H9 (cell line): ENCODE measurements around the gene C17orf50. TPM values are rescaled to one million over a fixed set of nuclear protein-coding genes. Genes with fewer than 3 reads are reported as not detected.

Experiments used
- DNase-seq: peaks from one replicate; pipeline ENCODE4 v3.0.0-alpha.2; 2017
- H2AFZ ChIP-seq: one replicate; pipeline ENCODE4 v1.6.1; 2013; ENCODE audit warnings: mild to moderate bottlenecking, low read length, control low read depth, moderate library complexity
- H2AK5ac ChIP-seq: 2 replicates; pipeline ENCODE4 v1.6.1; 2013; ENCODE audit warnings: low read length, control low read depth, mixed read lengths; ENCODE audit not compliant: insufficient read length
- H2BK120ac ChIP-seq: one replicate; pipeline ENCODE4 v1.6.1; 2013; ENCODE audit warnings: low read depth, mild to moderate bottlenecking, low read length, control low read depth, inconsistent platforms; ENCODE audit not compliant: poor library complexity, severe bottlenecking
- H2BK12ac ChIP-seq: 2 replicates; pipeline ENCODE4 v1.6.1; 2013; ENCODE audit warnings: low read length, control low read depth, mixed read lengths, low read depth; ENCODE audit not compliant: insufficient read length
- H2BK15ac ChIP-seq: 2 replicates; pipeline ENCODE4 v1.6.1; 2013; ENCODE audit warnings: low read depth, low read length, control low read depth
- H2BK20ac ChIP-seq: one replicate; pipeline ENCODE4 v1.6.1; 2013; ENCODE audit warnings: low read depth, mild to moderate bottlenecking, low read length, control low read depth, inconsistent platforms; ENCODE audit not compliant: poor library complexity, severe bottlenecking
- H2BK5ac ChIP-seq: 2 replicates; pipeline ENCODE4 v1.6.1; 2013; ENCODE audit warnings: low read length, control low read depth, mixed read lengths; ENCODE audit not compliant: insufficient read length
- H3K14ac ChIP-seq: 2 replicates; pipeline ENCODE4 v1.6.1; 2013; ENCODE audit warnings: low read length, control low read depth; ENCODE audit not compliant: insufficient read depth
- H3K18ac ChIP-seq: 2 replicates; pipeline ENCODE4 v1.6.1; 2013; ENCODE audit warnings: low read depth, mild to moderate bottlenecking, mixed read lengths, low read length, control low read depth; ENCODE audit not compliant: insufficient read length
- H3K23ac ChIP-seq: 2 replicates; pipeline ENCODE4 v1.6.1; 2013; ENCODE audit warnings: low read length, control low read depth, mixed read lengths, low read depth; ENCODE audit not compliant: insufficient read length
- H3K23me2 ChIP-seq: 2 replicates; pipeline ENCODE4 v1.6.1; 2013; ENCODE audit warnings: low read depth, mild to moderate bottlenecking, mixed read lengths, low read length, control low read depth; ENCODE audit not compliant: insufficient read length, poor library complexity, severe bottlenecking
- H3K27ac ChIP-seq: 2 replicates; pipeline ENCODE4 v1.5.1; 2013; ENCODE audit warnings: low read length, control low read depth, mixed read lengths, low read depth; ENCODE audit not compliant: insufficient read length
- H3K27me3 ChIP-seq: 2 replicates; pipeline ENCODE4 v1.6.1; 2013; ENCODE audit warnings: low read length, control low read depth, inconsistent platforms; ENCODE audit not compliant: insufficient read depth
- H3K4ac ChIP-seq: 2 replicates; pipeline ENCODE4 v1.6.1; 2013; ENCODE audit warnings: low read depth, mild to moderate bottlenecking, control low read depth, inconsistent platforms, low read length, moderate library complexity
- H3K4me1 ChIP-seq: 2 replicates; pipeline ENCODE4 v1.6.1; 2013; ENCODE audit warnings: low read length, control low read depth, inconsistent platforms; ENCODE audit not compliant: insufficient read depth
- H3K4me2 ChIP-seq: 2 replicates; pipeline ENCODE4 v1.6.1; 2013; ENCODE audit warnings: low read length, control low read depth, mixed read lengths; ENCODE audit not compliant: insufficient read length, insufficient read depth
- H3K56ac ChIP-seq: 2 replicates; pipeline ENCODE4 v1.6.1; 2013; ENCODE audit warnings: low read depth, mild to moderate bottlenecking, mixed read lengths, low read length, control low read depth; ENCODE audit not compliant: insufficient read length
- H3K79me1 ChIP-seq: 2 replicates; pipeline ENCODE4 v1.6.1; 2013; ENCODE audit warnings: low read depth, mild to moderate bottlenecking, moderate library complexity, low read length, control low read depth, inconsistent platforms; ENCODE audit not compliant: insufficient read depth, poor library complexity, severe bottlenecking
- H3K79me2 ChIP-seq: 2 replicates; pipeline ENCODE4 v1.6.1; 2013; ENCODE audit warnings: low read length, control low read depth, inconsistent platforms; ENCODE audit not compliant: insufficient read depth
- H3K9ac ChIP-seq: 2 replicates; pipeline ENCODE4 v1.6.1; 2013; ENCODE audit warnings: low read length, control low read depth, mixed read lengths; ENCODE audit not compliant: insufficient read length; ENCODE audit errors: extremely low read depth
- H3K9me3 ChIP-seq: one replicate; pipeline ENCODE4 v1.6.1; 2013; ENCODE audit warnings: low read depth, low read length, inconsistent platforms; ENCODE audit not compliant: control insufficient read depth
- H3T11ph ChIP-seq: one replicate; pipeline ENCODE4 v1.6.1; 2013; ENCODE audit warnings: mild to moderate bottlenecking, low read length, control low read depth, inconsistent platforms
- H4K20me1 ChIP-seq: one replicate; pipeline ENCODE4 v1.6.1; 2013; ENCODE audit not compliant: control insufficient read depth, insufficient read length, insufficient read depth
- H4K5ac ChIP-seq: 2 replicates; pipeline ENCODE4 v1.6.1; 2013; ENCODE audit warnings: low read depth, mild to moderate bottlenecking, mixed read lengths, low read length, control low read depth; ENCODE audit not compliant: insufficient read length
- H4K8ac ChIP-seq: replicated peaks from 2 replicates; pipeline ENCODE4 v1.6.1; 2013; ENCODE audit warnings: low read length, control low read depth, mixed read lengths, low read depth; ENCODE audit not compliant: insufficient read length
- H4K91ac ChIP-seq: 2 replicates; pipeline ENCODE4 v1.6.1; 2013; ENCODE audit warnings: low read depth, mild to moderate bottlenecking, moderate library complexity, mixed read lengths, low read length, control low read depth; ENCODE audit not compliant: insufficient read length
- H3K27ac Mint-ChIP-seq, 3 experiments: 2 replicates in 2 of 3; 3 replicates in 1 of 3; pipeline ENCODE4 v1.8.0; 2020 to 2021; ENCODE audit warnings: mixed read lengths in 3 of 3, mild to moderate bottlenecking in 1 of 3, moderate library complexity in 1 of 3
- H3K27me3 Mint-ChIP-seq: 2 replicates; pipeline ENCODE4 v1.8.0; 2021; ENCODE audit warnings: low read depth, mild to moderate bottlenecking, moderate library complexity, mixed read lengths
- H3K36me3 Mint-ChIP-seq, 3 experiments: 2 replicates in 2 of 3; 3 replicates in 1 of 3; pipeline ENCODE4 v1.8.0; 2020 to 2021; ENCODE audit warnings: low read depth in 3 of 3, mixed read lengths in 3 of 3; ENCODE audit not compliant: insufficient read depth in 1 of 3
- H3K4me1 Mint-ChIP-seq, 2 experiments: 2 replicates each; pipeline ENCODE4 v1.8.0; 2020; ENCODE audit warnings: mixed read lengths in 2 of 2
- H3K4me3 Mint-ChIP-seq, 2 experiments: 2 replicates in 1 of 2; 3 replicates in 1 of 2; pipeline ENCODE4 v1.8.0; 2020 to 2021; ENCODE audit warnings: mild to moderate bottlenecking in 2 of 2, mixed read lengths in 2 of 2, moderate library complexity in 1 of 2
- H3K9me3 Mint-ChIP-seq, 2 experiments: 2 replicates in 1 of 2; 3 replicates in 1 of 2; pipeline ENCODE4 v1.8.0; 2020; ENCODE audit warnings: mild to moderate bottlenecking in 2 of 2, mixed read lengths in 2 of 2, moderate library complexity in 1 of 2
- CTCF ChIP-seq: fragments of 200-600 bp; sonication (generic); conservative IDR thresholded peaks from 3 replicates; pipeline ENCODE4 v1.8.0; 2021; ENCODE audit warnings: antibody characterized with exemption, mild to moderate bottlenecking
- WGBS: extraction: QIAGEN DNeasy Blood & Tissue Kit; methylation state at CpG from one replicate; pipeline ENCODE4 v1.1.7; 2013; ENCODE audit warnings: missing lambda C conversion rate, low lambda C conversion rate, mixed read lengths; ENCODE audit not compliant: insufficient read length; ENCODE audit errors: extremely low coverage; 5-methylcytosine and 5-hydroxymethylcytosine counted together
- total RNA-seq: library from RNA; stranded (reverse); gene quantifications from 2 replicates; pipeline ENCODE4 v1.2.1, GENCODE V29; 2021

The C17orf50 gene
- total RNA-seq, 1 experiment from 2014 or later: not detected

DNA sequence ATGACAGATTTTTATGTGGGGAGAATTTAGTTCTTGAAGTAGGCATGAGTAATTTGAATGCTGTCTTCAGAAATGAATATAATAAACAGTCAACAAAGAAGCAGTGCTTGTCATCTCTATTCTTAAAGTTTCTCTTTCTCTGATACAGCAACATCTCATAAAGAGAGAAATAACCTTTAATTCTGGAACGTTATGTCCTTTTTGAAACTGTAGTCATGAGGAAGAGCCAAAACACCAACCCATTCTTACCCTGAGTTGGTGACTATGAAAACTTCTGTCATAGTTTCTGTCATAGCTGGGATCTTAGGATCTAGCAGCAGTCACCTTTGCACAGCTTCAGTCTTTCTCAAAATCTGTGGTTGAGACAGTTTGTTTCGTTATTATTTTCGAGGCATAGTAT is 44.5 kb upstream of the C17orf50 start:
- Histone ChIP-seq H3K23ac (no peak overlapping the region), H2AK5ac (no peak overlapping the region), H3K4me2 (no peak overlapping the region), H3K18ac (no peak overlapping the region), H3K4ac (no peak overlapping the region), H3K14ac (no peak overlapping the region), H4K91ac (no peak overlapping the region), H3K56ac (no peak overlapping the region), H3K27ac (no peak overlapping the region), H3K9ac (no peak overlapping the region), H2BK15ac (no peak overlapping the region), H4K20me1 (no peaks in the 10 kb centered on the region), H3K4me1 (no peaks in the 10 kb centered on the region), H3K9me3 (no peaks in the 10 kb centered on the region), H3K79me2 (0 out of 2 replicates have a peak, but pooled peaks cover 2% of the 10 kb centered on the region), H2BK12ac (no peak overlapping the region), H2BK20ac (no peak overlapping the region), H4K5ac (no peak overlapping the region), H3K27me3 (no peaks in the 10 kb centered on the region), H2BK120ac (no peak overlapping the region), H2BK5ac (no peak overlapping the region), H3T11ph (no peak overlapping the region), H3K79me1 (no peaks in the 10 kb centered on the region), H3K23me2 (no peaks in the 10 kb centered on the region), H2AFZ (no peak overlapping the region), H4K8ac (no peak overlapping the region)
- no peak for DNase-seq
- Mint-ChIP-seq H3K36me3 (peaks cover 4 to 31% (median 28%) of the 10 kb centered on the region in 3 experiments; a peak in 6 of 7 replicates), H3K4me3 (no peak overlapping the region), H3K27me3 (no peaks in the 10 kb centered on the region), H3K4me1 (no peaks in the 10 kb centered on the region), H3K27ac (no peak overlapping the region), H3K9me3 (no peaks in the 10 kb centered on the region)
- WGBS: no CpG with 5 or more reads among the region's 3 CpGs
- TF ChIP-seq CTCF: no peak
